ENCODE results near the gene TMCC3.

DNA sequence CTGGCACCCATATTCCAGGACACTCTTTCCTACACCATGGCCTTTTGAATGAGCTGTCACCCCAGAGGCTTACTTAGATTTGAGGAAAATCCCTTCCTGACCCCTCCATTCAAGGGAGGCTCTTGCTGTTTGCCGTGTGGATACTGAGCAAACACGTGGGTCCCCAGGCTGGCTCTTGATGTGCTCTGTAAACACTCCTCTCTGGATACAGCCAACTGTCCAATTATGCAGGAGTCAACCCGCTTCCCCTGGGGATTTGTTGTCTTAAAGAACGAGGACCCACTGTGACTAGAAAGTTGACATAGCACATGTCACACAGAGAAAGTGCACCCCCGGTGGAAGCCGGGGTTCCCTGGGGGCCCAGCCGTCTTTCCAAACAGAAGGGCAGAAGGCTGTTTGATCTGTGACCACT lies 114.8 kb downstream of the TMCC3 start:
- TF ChIP-seq, protein P1, sequence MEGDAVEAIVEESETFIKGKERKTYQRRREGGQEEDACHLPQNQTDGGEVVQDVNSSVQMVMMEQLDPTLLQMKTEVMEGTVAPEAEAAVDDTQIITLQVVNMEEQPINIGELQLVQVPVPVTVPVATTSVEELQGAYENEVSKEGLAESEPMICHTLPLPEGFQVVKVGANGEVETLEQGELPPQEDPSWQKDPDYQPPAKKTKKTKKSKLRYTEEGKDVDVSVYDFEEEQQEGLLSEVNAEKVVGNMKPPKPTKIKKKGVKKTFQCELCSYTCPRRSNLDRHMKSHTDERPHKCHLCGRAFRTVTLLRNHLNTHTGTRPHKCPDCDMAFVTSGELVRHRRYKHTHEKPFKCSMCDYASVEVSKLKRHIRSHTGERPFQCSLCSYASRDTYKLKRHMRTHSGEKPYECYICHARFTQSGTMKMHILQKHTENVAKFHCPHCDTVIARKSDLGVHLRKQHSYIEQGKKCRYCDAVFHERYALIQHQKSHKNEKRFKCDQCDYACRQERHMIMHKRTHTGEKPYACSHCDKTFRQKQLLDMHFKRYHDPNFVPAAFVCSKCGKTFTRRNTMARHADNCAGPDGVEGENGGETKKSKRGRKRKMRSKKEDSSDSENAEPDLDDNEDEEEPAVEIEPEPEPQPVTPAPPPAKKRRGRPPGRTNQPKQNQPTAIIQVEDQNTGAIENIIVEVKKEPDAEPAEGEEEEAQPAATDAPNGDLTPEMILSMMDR (conservative IDR thresholded peaks at IDR 0.05) = no peak
- TF ChIP-seq EZH2 (IDR thresholded peaks at IDR 0.05; ENCODE audit: low read depth) = no peak
